Activated T-cell treated with anti-CD3 and anti-CD28 coated beads for 48 hours (primary cell): ENCODE measurements around the gene SIRT2.
"Not testable (repeated sequence)": the region's sequence is repeated elsewhere in the genome, so short reads cannot be mapped to it uniquely, and the experiment has no call there.

Source experiments
- DNase-seq: peaks from one replicate; pipeline ENCODE4 v3.0.0-alpha.2; 2020; ENCODE audit warnings: low read depth

SIRT2 gene

GRCh38 chr19:38894968-38895367 lies 4.5 kb downstream of the SIRT2 start:
- no peak for DNase-seq

DNA sequence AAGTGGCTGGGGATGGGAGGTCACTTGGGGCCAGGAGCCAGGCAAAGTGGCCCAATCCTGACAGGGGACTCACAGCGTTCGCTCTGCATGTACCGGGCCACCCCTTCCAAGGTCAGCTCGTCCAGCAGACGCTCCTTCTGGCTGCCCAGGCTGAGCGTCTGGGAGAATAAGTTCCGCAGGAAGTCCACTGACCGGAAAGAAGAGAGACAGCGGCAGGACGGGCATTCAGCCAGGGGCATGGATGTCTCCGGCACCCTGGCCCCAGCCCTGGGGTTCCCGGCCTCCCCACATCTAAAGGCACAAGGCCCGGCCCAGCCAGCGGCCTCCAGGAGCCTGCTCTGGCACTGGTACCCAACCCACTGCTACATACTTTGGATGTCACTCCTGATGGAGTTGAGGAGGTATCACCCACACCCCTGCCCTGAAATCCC lies 6.1 kb downstream of the SIRT2 start:
- DNase-seq = no peak

DNA sequence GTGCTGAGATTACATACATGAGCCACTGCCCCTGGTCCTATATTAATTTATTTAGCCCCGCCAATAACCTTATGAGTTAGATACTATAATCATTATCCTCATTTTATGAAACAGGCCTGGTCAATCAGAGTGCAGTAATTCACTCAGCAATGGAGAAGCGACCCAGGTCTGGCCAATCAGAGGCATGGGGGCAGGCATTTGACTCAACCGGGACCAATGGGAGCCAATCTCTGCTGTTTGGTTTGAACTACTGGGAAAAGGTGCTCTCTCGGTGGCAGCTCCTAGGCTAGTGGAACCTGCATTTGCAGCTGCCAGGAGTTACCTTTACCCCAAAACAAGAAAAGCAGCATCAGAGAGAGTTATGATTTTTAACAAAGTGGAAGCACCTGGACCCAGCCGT lies 6.6 kb downstream of the SIRT2 start:
- DNase-seq = no peak

DNA sequence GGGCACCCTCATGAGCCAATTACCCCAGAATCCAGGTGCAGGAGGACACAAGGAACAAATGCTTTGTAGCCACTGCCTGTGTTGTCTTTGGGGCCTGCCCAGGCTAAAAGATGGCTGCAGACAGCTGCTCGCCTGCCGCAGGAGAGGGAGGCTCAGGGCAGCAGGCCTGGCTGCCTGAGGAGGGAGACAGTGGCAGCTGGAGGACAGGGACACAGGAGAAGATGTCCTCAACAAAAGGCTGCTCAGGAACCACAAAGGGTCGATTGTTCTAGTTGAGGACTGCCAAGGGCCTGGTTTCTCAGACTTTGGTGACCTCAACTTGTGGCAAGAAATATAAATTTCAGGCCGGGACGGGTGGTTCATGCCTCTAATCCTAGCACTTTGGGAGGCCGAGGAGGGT lies 7.6 kb downstream of the SIRT2 start:
- DNase-seq = no peak

DNA sequence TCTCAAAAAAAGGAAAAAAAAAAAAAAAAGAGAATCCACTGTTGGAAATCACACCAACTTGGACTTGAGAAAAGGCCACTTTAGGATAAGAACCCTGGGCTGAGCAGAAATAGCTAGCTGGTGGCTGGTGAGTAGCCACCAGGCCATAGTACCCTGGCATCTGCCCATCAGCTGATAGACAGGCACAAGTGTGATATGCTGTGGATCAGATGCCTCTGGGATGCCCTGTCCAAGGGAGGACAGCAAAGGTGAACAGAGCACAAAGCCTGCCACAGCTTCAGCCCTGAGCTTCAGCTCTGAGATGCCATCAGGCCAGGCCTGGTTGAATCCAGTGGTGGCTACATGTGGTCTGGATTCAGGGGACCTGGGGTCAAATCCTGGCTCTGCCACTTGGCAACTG lies 8.7 kb downstream of the SIRT2 start:
- DNase-seq = no peak

DNA sequence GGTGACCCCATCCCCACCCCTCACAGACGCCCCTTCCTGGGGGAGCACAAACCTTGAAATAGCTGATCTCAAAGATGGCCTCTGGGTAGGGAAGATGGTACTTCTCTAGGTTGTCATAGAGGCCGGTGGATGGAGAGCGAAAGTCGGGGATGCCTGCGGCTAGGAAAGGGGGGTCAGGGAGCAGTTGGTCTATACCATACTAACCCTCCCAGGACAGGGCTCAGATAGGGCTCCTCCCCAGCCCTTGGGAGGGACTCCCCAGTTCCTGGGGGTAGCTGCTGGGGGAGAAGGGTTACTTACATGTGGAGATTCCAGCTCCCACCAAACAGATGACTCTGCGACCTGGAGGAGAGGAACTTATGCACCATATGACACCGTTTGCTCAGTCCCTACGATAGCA lies 9.6 kb downstream of the SIRT2 start:
- DNase-seq = no peak

GRCh38 chr19:38888876-38889275 lies 10.5 kb downstream of the SIRT2 start:
- no peak for DNase-seq

GRCh38 chr19:38884691-38885090 lies 14.7 kb downstream of the SIRT2 start:
- DNase-seq = not testable (repeated sequence)

- DNase-seq = no peak
Measured at GRCh38 chr19:38883286-38883685, 16.1 kb downstream of the SIRT2 start.

GRCh38 chr19:38880882-38881609 lies 18.4 kb downstream of the SIRT2 start:
- DNase-seq = no peak

GRCh38 chr19:38880076-38880881 lies 19.1 kb downstream of the SIRT2 start:
- DNase-seq = no peak

GRCh38 chr19:38879400-38879751 lies 20.0 kb downstream of the SIRT2 start:
- no peak for DNase-seq

DNA sequence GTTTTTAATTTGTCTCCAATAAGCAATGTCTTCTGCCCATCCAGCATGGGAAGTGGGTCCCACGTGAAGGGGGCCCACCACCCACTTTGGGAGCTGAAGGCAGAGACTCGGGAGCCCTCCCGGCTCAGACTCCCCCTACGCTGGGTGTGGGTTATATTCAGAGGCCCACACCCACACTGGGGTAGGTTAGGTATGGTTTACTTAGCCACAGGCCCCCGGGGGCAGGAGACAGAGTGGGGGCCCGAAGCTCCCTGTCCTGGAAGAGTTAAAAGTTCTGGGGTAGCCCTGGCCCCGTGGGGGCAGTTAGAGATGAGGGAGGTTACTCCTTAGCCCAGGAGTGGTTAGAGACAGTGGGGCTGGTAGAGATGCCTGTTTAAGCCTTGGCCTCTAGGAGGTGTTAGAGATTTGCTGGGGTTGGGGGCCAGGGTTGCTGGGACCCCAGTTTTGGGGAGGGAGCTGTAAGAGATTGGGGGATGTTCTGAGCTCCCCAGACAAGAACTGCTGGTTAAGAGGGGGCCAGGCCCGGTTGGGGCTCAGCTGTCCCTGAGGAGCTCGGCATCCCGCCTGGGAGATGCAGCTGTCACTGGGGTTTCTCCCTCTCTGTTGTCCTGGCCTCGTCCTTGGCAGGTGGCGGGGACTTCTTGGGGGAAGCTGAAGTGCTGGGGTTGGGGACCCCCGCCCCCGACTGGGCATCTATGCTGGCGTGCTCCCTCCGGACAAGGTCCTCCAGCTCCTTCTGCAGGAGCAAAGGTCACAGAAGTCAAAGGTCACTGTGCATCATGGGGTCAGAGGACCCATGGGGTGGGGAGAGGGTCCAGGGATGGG lies 20.6 kb downstream of the SIRT2 start:
- DNase-seq = no peak

DNA sequence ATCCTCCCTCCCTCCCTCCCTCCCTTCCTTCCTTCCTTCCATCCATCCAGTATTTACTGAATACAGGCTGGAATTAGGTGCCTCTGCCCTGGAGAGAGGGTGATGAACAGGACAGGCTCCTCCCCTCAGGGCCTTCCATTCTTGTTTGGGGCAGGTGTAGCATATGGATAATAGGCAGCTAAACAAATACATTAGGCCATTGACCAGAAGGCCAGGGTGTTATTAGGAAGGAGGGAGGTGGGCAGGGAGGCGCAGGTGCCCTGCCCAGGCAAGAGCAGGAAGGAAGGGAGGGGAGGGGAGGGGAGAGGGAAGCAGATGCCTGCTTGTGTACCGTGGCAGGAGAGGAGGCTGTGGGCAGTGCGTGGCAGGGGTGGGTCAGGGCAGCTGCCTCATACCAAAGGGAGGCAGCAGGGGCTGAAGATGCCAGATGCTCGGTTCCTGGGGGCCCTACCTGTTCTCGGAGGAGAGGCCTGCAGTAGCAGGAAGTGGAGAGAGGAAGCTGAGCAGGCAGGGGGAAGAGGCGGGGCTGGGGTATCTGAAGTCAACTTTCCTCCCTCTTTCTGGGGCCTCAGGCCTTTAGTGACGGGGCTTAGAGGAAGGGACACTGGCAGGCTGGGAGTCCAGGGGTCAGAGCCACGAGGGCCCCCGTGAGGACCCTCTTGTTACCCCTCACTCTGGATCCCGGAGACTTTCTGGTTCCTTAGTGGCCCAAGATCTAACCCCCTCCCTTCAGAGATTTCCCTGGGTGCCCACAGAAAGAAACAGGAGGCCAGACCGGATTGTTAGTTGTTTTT lies 21.4 kb downstream of the SIRT2 start, which contains the start of gene RINL:
RINL (minus strand) TSS at position 495 of the 794 bp plus-strand sequence. CDS start 1,533 bp downstream, outside the sequence.
- peak; percentile 53 for DNase-seq

DNA sequence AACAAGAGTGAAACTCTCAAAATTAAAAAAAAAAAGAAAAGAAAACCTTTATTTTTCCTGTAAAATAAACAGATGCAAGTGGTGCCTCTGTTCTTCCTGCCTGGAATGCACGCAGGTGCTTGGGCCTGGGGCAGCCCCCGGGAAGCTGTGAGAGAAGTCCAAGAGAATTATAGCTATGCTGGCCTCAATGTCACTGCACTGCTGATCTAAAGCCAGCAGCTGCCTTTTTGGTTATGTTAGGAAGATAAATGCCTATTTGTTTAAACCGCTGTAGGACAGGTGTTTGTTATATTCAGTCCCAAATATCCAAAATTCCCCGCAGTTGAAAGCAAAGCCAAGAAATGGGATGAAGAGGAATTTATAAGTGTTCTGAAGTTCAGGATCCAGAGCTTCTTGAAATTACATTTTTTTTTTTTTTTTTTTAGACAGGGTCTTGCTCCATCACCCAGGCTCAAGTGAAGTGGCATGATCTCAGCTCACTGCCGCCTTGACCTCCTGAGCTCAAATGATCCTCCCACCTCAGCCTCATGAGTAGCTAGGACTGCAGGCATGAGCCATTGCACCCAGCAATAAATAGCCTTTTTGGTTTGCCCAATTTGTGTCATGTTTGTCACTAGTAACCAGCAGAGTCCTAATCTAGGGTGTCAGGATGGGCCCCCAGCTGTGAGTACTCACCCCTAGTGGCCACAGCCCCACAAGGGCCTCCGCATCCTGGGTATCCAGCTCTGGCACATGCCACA lies 23.6 kb downstream of the SIRT2 start:
- no peak for DNase-seq

- DNase-seq = not testable (repeated sequence)
Measured at GRCh38 chr19:38873400-38873799, 26.0 kb downstream of the SIRT2 start.

DNA sequence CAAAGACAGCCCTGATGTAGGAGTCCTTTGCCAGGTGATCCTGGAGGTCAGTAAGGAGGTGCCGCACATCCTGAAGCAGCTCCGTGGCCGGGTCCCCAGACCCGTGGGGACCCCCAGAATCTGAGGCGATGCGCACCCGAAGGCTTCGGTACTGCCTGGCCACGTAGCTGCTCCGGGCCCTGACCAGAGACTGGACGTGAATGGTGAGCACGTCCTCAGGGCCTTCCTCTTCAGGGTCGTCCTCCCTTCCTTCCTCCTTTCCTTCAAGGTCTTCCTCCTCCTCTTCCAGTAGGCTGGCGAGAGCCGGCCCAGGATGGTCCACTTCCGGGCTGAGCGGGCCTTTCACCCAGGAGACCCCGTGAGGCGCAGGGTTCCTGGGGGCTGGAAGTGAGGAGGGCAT lies 28.8 kb downstream of the SIRT2 start:
- no peak for DNase-seq

- peak; percentile 94 for DNase-seq
Measured at GRCh38 chr19:38869836-38870607, 29.4 kb downstream of the SIRT2 start.

GRCh38 chr19:38869160-38869835 lies 30.1 kb downstream of the SIRT2 start:
- DNase-seq = no peak

DNA sequence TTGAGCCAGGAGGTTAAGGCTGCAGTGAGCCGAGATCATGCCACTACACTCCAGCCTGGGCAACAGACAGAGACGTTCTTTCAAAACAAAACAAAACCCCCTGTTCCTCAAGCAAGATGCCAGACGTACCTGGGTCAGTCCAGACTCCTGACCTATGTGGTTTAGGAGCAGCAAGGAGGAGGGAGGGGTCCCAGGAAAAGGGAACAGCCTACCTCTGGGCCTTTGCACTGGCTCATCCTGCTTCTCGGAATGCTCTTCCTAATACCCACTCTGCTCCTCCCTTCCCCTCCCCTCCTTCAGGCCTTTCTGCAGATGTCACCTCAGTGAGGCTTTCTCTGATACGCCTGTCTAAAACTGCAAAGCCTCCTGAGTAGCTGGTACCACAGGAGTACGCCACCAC lies 30.9 kb downstream of the SIRT2 start:
- DNase-seq = no peak
